Neural progenitor cell (in vitro differentiated cells): Measurements from ENCODE around the gene HRCT1. TPM values are rescaled to one million over a fixed set of nuclear protein-coding genes. Genes with fewer than 3 reads are reported as not detected.

Experiments used
- DNase-seq: peaks from one replicate; pipeline ENCODE4 v3.0.0-alpha.2; 2016; ENCODE audit warnings: low spot score
- H2AFZ ChIP-seq: fragments of 200-600 bp; sonication (generic); replicated peaks from 2 replicates; pipeline ENCODE4 v1.6.1; 2016; ENCODE audit warnings: antibody characterized with exemption
- H3F3A ChIP-seq: fragments of 200-600 bp; sonication (generic); 2 replicates; pipeline ENCODE4 v1.6.1; 2016; ENCODE audit warnings: antibody characterized with exemption, low read depth
- H3K27ac ChIP-seq: fragments of 200-600 bp; sonication (generic); 2 replicates; pipeline ENCODE4 v1.5.1; 2016; ENCODE audit warnings: mild to moderate bottlenecking
- H3K27me3 ChIP-seq: fragments of 200-600 bp; sonication (generic); 2 replicates; pipeline ENCODE4 v1.6.1; 2016; ENCODE audit warnings: mild to moderate bottlenecking, moderate library complexity
- H3K36me3 ChIP-seq: fragments of 200-600 bp; sonication (generic); 2 replicates; pipeline ENCODE4 v1.5.1; 2016
- H3K4me1 ChIP-seq: fragments of 200-600 bp; sonication (generic); 2 replicates; pipeline ENCODE4 v1.6.1; 2016; ENCODE audit warnings: mixed run types
- H3K4me2 ChIP-seq: fragments of 200-600 bp; sonication (generic); 2 replicates; pipeline ENCODE4 v1.6.1; 2016
- H3K4me3 ChIP-seq: fragments of 200-600 bp; sonication (generic); 2 replicates; pipeline ENCODE4 v1.5.1; 2016
- H3K79me2 ChIP-seq: fragments of 200-600 bp; sonication (generic); 2 replicates; pipeline ENCODE4 v1.6.1; 2016; ENCODE audit warnings: low read depth
- H3K9ac ChIP-seq: fragments of 200-600 bp; sonication (generic); 2 replicates; pipeline ENCODE4 v1.6.1; 2016
- H3K9me3 ChIP-seq: fragments of 200-600 bp; sonication (generic); 2 replicates; pipeline ENCODE4 v1.5.1; 2016; ENCODE audit warnings: low read depth
- H4K20me1 ChIP-seq: fragments of 200-600 bp; sonication (generic); 2 replicates; pipeline ENCODE4 v1.6.1; 2016; ENCODE audit warnings: low read depth
- H3K27ac Mint-ChIP-seq: 3 replicates; pipeline ENCODE4 v1.8.0; 2021; ENCODE audit warnings: mixed read lengths
- H3K27me3 Mint-ChIP-seq: 2 replicates; pipeline ENCODE4 v1.8.0; 2022; ENCODE audit warnings: low read depth, mild to moderate bottlenecking, inconsistent platforms, moderate library complexity, mixed read lengths; ENCODE audit not compliant: insufficient read depth
- H3K36me3 Mint-ChIP-seq: 3 replicates; pipeline ENCODE4 v1.8.0; 2021; ENCODE audit warnings: mixed read lengths
- H3K4me1 Mint-ChIP-seq: 3 replicates; pipeline ENCODE4 v1.8.0; 2021; ENCODE audit warnings: mixed read lengths
- H3K4me3 Mint-ChIP-seq: 3 replicates; pipeline ENCODE4 v1.8.0; 2021; ENCODE audit warnings: mild to moderate bottlenecking, moderate library complexity, mixed read lengths
- H3K9me3 Mint-ChIP-seq: 3 replicates; pipeline ENCODE4 v1.8.0; 2020; ENCODE audit warnings: mixed read lengths
- CTCF ChIP-seq: fragments of 200-600 bp; sonication (generic); IDR thresholded peaks from 2 replicates; pipeline ENCODE4 v1.5.1; 2017; ENCODE audit warnings: antibody characterized with exemption, mild to moderate bottlenecking
- EZH2 ChIP-seq: fragments of 200-600 bp; sonication (generic); IDR thresholded peaks from 2 replicates; pipeline ENCODE4 v1.6.1; 2017; ENCODE audit warnings: antibody characterized with exemption, mild to moderate bottlenecking, moderate library complexity
- EZH2phosphoT487 ChIP-seq: fragments of 200-600 bp; sonication (generic); IDR thresholded peaks from 2 replicates; pipeline ENCODE4 v1.6.1; 2017; ENCODE audit warnings: antibody characterized with exemption
- total RNA-seq: library from RNA; depleted of rRNA; stranded (reverse); fragments of >200 nt; gene quantifications from 2 replicates; pipeline ENCODE4 v1.2.3, GENCODE V29; 2015; ENCODE audit warnings: low replicate concordance

Gene HRCT1
- total RNA-seq, 1 donor from 2014 or later, result not detected

DNA sequence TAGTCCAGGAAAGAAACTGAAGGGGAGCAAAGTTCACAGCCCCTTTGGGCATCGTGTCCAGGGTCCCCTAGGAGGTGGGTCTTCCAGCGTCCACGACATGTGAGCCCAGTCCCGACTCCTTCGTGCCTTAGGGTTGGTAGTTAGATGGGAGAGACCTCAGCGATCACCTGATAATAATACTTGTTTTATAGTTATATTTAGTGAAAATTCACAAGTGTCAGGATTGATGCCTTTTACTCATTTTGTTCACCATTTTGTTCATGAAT is 23.4 kb downstream of the HRCT1 start:
- TF ChIP-seq EZH2, result no peak
- TF ChIP-seq CTCF, result no peak
- TF ChIP-seq EZH2phosphoT487, result no peak
- no peaks in the 10 kb centered on the region for H3K4me1 ChIP-seq
- no peaks in the 10 kb centered on the region for H3F3A ChIP-seq
- no peaks in the 10 kb centered on the region for H3K9me3 Mint-ChIP-seq
- peaks cover 3% of the 10 kb centered on the region for H3K4me1 Mint-ChIP-seq
- H3K79me2 ChIP-seq, result no peaks in the 10 kb centered on the region
- H3K27me3 Mint-ChIP-seq, result peaks cover 2% of the 10 kb centered on the region
- H3K4me2 ChIP-seq, result no peak overlapping the region
- peaks cover 6% of the 10 kb centered on the region for H3K27me3 ChIP-seq
- no peaks in the 10 kb centered on the region for H3K9me3 ChIP-seq
- H3K4me3 Mint-ChIP-seq, result no peak overlapping the region
- H2AFZ ChIP-seq, result no peak overlapping the region
- no peak overlapping the region for H3K9ac ChIP-seq
- H3K36me3 ChIP-seq, result no peaks in the 10 kb centered on the region
- no peak overlapping the region for H3K27ac ChIP-seq
- no peak for DNase-seq
- H4K20me1 ChIP-seq, result no peaks in the 10 kb centered on the region
- H3K4me3 ChIP-seq, result no peak overlapping the region
- H3K36me3 Mint-ChIP-seq, result no peaks in the 10 kb centered on the region
- no peak overlapping the region for H3K27ac Mint-ChIP-seq

DNA sequence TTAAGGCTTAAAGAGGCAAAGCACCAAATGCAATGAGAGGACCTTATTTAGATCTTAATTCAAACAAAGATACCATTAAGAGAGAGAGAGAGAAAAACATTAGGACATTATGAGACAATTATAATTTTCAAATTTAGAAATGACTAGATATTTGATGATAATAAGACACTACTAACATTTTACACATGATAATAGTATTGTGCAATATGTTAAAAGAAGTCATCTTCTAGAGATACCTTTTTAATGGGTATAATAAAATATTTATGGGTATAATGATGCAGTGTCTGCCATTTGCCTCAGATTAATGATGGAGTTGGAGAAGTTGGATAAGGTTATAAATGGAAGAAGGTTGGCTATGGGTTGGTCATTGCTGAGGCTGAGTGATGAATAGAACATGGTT is 24.5 kb downstream of the HRCT1 start:
- Histone ChIP-seq H3K79me2 (no peaks in the 10 kb centered on the region), H4K20me1 (no peaks in the 10 kb centered on the region), H3K36me3 (no peaks in the 10 kb centered on the region), H3K4me3 (no peak overlapping the region), H3K9ac (no peak overlapping the region), H3K27ac (no peak overlapping the region), H2AFZ (no peak overlapping the region), H3F3A (no peaks in the 10 kb centered on the region), H3K4me2 (no peak overlapping the region), H3K4me1 (no peaks in the 10 kb centered on the region), H3K9me3 (no peaks in the 10 kb centered on the region), H3K27me3 (peaks cover 6% of the 10 kb centered on the region)
- no peaks in the 10 kb centered on the region for H3K4me1 Mint-ChIP-seq
- H3K27ac Mint-ChIP-seq, result no peak overlapping the region
- DNase-seq, result no peak
- no peaks in the 10 kb centered on the region for H3K9me3 Mint-ChIP-seq
- H3K27me3 Mint-ChIP-seq, result peaks cover 2% of the 10 kb centered on the region
- no peak overlapping the region for H3K4me3 Mint-ChIP-seq
- no peaks in the 10 kb centered on the region for H3K36me3 Mint-ChIP-seq
- TF ChIP-seq EZH2phosphoT487 (no peak), CTCF (no peak)

GRCh38 chr9:35930989-35931388 is 25.0 kb downstream of the HRCT1 start:
- Mint-ChIP-seq H3K4me1 (no peaks in the 10 kb centered on the region), H3K27me3 (peaks cover 2% of the 10 kb centered on the region), H3K4me3 (no peak overlapping the region), H3K36me3 (no peaks in the 10 kb centered on the region), H3K27ac (no peak overlapping the region), H3K9me3 (no peaks in the 10 kb centered on the region)
- no peak for DNase-seq
- Histone ChIP-seq H3K9me3 (no peaks in the 10 kb centered on the region), H3K9ac (no peak overlapping the region), H3K27ac (no peak overlapping the region), H3K36me3 (no peaks in the 10 kb centered on the region), H3K4me1 (no peaks in the 10 kb centered on the region), H3K79me2 (no peaks in the 10 kb centered on the region), H3F3A (no peaks in the 10 kb centered on the region), H4K20me1 (no peaks in the 10 kb centered on the region), H3K27me3 (peaks cover 6% of the 10 kb centered on the region), H3K4me2 (no peak overlapping the region), H3K4me3 (no peak overlapping the region), H2AFZ (no peak overlapping the region)
- TF ChIP-seq EZH2 (no peak), EZH2phosphoT487 (no peak), CTCF (no peak)

DNA sequence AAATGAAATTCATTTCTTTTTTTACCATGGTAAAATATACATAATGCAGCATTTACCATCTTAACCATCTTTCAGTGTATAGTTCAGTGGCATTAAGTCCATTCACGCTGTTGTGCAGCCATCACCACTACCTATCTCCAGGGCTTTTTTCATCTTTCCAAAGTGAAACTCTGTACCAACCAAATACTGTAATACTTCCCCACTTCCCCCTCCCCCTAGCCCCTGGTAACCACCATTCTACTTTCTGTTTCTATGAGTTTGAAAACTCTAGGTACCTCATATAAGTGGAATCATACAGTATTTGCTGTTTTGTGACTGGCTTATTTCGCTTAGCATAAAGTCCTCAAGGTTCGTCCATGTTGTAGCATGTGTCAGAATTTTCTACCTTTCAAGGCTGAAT is 26.7 kb downstream of the HRCT1 start:
- no peak overlapping the region for H3K4me2 ChIP-seq
- no peak for TF ChIP-seq CTCF
- TF ChIP-seq EZH2, result no peak
- TF ChIP-seq EZH2phosphoT487, result no peak
- no peaks in the 10 kb centered on the region for H4K20me1 ChIP-seq
- H3K36me3 ChIP-seq, result no peaks in the 10 kb centered on the region
- H3K79me2 ChIP-seq, result no peaks in the 10 kb centered on the region
- Mint-ChIP-seq H3K4me1 (no peaks in the 10 kb centered on the region), H3K9me3 (no peaks in the 10 kb centered on the region), H3K36me3 (peaks cover 1% of the 10 kb centered on the region), H3K4me3 (no peak overlapping the region), H3K27me3 (peaks cover 2% of the 10 kb centered on the region), H3K27ac (no peak overlapping the region)
- peaks cover 6% of the 10 kb centered on the region for H3K27me3 ChIP-seq
- no peaks in the 10 kb centered on the region for H3F3A ChIP-seq
- no peak overlapping the region for H2AFZ ChIP-seq
- H3K9me3 ChIP-seq, result no peaks in the 10 kb centered on the region
- no peak overlapping the region for H3K4me3 ChIP-seq
- H3K4me1 ChIP-seq, result no peaks in the 10 kb centered on the region
- H3K9ac ChIP-seq, result no peak overlapping the region
- no peak overlapping the region for H3K27ac ChIP-seq
- no peak for DNase-seq
